ENCODE measurements around the gene SLC49A4.

SLC49A4 gene

GRCh38 chr3:122772827-122773226, 22.0 kb upstream of the SLC49A4 start:
- DNase-seq = no peak
- Histone ChIP-seq H3K9me3 (no peaks in the 10 kb centered on the region), H3K4me3 (ENCODE audit: low read depth, low read length) (no peak overlapping the region), H3K27me3 (no peaks in the 10 kb centered on the region), H3K4me1 (no peaks in the 10 kb centered on the region), H3K36me3 (peaks cover 3% of the 10 kb centered on the region; the same call in 1 of the 2 replicates)
- TF ChIP-seq CTCF (IDR thresholded peaks at IDR 0.05; ENCODE audit: low read depth, low read length) = no peak

- Histone ChIP-seq H3K36me3 (peaks cover 3% of the 10 kb centered on the region; the same call in 1 of the 2 replicates), H3K4me1 (no peaks in the 10 kb centered on the region), H3K4me3 (ENCODE audit: low read depth, low read length) (no peak overlapping the region), H3K27me3 (no peaks in the 10 kb centered on the region), H3K9me3 (no peaks in the 10 kb centered on the region)
- no peak for TF ChIP-seq CTCF (IDR thresholded peaks at IDR 0.05; ENCODE audit: low read depth, low read length)
- DNase-seq = no peak
Measured at GRCh38 chr3:122773944-122774509, 20.8 kb upstream of the SLC49A4 start.

GRCh38 chr3:122774564-122774963, 20.3 kb upstream of the SLC49A4 start:
- Histone ChIP-seq H3K9me3 (no peaks in the 10 kb centered on the region), H3K4me1 (no peaks in the 10 kb centered on the region), H3K27me3 (no peaks in the 10 kb centered on the region), H3K36me3 (peaks cover 3% of the 10 kb centered on the region; the same call in 1 of the 2 replicates), H3K4me3 (ENCODE audit: low read depth, low read length) (no peak overlapping the region)
- DNase-seq = no peak
- TF ChIP-seq CTCF (IDR thresholded peaks at IDR 0.05; ENCODE audit: low read depth, low read length) = no peak

- Histone ChIP-seq H3K9me3 (no peaks in the 10 kb centered on the region), H3K27me3 (no peaks in the 10 kb centered on the region), H3K36me3 (peaks cover 3% of the 10 kb centered on the region; the same call in 1 of the 2 replicates), H3K4me1 (no peaks in the 10 kb centered on the region), H3K4me3 (ENCODE audit: low read depth, low read length) (no peak overlapping the region)
- no peak for DNase-seq
- no peak for TF ChIP-seq CTCF (IDR thresholded peaks at IDR 0.05; ENCODE audit: low read depth, low read length)
Measured at GRCh38 chr3:122776675-122777468, 18.0 kb upstream of the SLC49A4 start.

- no peak for DNase-seq
- no peak for TF ChIP-seq CTCF (IDR thresholded peaks at IDR 0.05; ENCODE audit: low read depth, low read length)
- H3K36me3 ChIP-seq = peaks cover 3% of the 10 kb centered on the region; the same call in 1 of the 2 replicates
- H3K4me1 ChIP-seq = no peaks in the 10 kb centered on the region
- H3K4me3 ChIP-seq (ENCODE audit: low read depth, low read length) = no peak overlapping the region
- H3K9me3 ChIP-seq = no peaks in the 10 kb centered on the region
- H3K27me3 ChIP-seq = no peaks in the 10 kb centered on the region
Measured at GRCh38 chr3:122777563-122777962, 17.3 kb upstream of the SLC49A4 start.

GRCh38 chr3:122782804-122783203, 12.1 kb upstream of the SLC49A4 start:
- no peak for DNase-seq
- no peaks in the 10 kb centered on the region for H3K9me3 ChIP-seq

More at GRCh38 chr3:122782804-122783203, 12.1 kb upstream of the SLC49A4 start:
- Histone ChIP-seq H3K36me3 (no peaks in the 10 kb centered on the region), H3K27me3 (no peaks in the 10 kb centered on the region), H3K4me1 (no peaks in the 10 kb centered on the region), H3K4me3 (ENCODE audit: low read depth, low read length) (no peak overlapping the region)
- no peak for TF ChIP-seq CTCF (IDR thresholded peaks at IDR 0.05; ENCODE audit: low read depth, low read length)

Data from BE2C (cell line).